Lung (tissue), 12 donors: ENCODE data around the gene NBAS. TPM values are rescaled to one million over a fixed set of nuclear protein-coding genes. Genes with fewer than 3 reads are reported as not detected.
"Not testable (repeated sequence)": the region's sequence is repeated elsewhere in the genome, so short reads cannot be mapped to it uniquely, and the experiment has no call there.

Experiments used
- ATAC-seq: fragments of 200-7000 bp; cut with Tn5 transposase; one replicate; pipeline ENCODE4 v1.9.1; 2020; ENCODE audit warnings: moderate number of reproducible peaks; ENCODE audit not compliant: insufficient read depth, low FRiP score
- DNase-seq, 3 donors: peaks; one replicate each; pipeline ENCODE4 v3.0.0-alpha.2; 2013 to 2017
- H3K27ac ChIP-seq, 2 donors: one replicate each; pipeline ENCODE4 v1.5.1; 2013; ENCODE audit warnings: mild to moderate bottlenecking in 2 of 2, moderate library complexity in 2 of 2, control low read depth in 1 of 2, inconsistent platforms in 1 of 2, low read depth in 1 of 2, low read length in 1 of 2
- H3K27me3 ChIP-seq, 3 donors: one replicate each; pipeline ENCODE4 v1.5.1; 2013; ENCODE audit warnings: low read length in 2 of 3; ENCODE audit not compliant: control insufficient read depth in 3 of 3, insufficient read depth in 3 of 3
- H3K36me3 ChIP-seq, 4 donors: one replicate each; pipeline ENCODE4 v1.5.1; 2013; ENCODE audit warnings: low read length in 4 of 4, mild to moderate bottlenecking in 1 of 4, moderate library complexity in 1 of 4; ENCODE audit not compliant: control insufficient read depth in 4 of 4, insufficient read depth in 4 of 4
- H3K4me1 ChIP-seq, 5 donors: one replicate each; pipeline ENCODE4 v1.5.1; 2013; ENCODE audit warnings: low read length in 5 of 5, mild to moderate bottlenecking in 2 of 5, moderate library complexity in 1 of 5; ENCODE audit not compliant: control insufficient read depth in 5 of 5, insufficient read depth in 5 of 5
- H3K4me3 ChIP-seq: one replicate; pipeline ENCODE4 v1.5.1; 2013; ENCODE audit warnings: mild to moderate bottlenecking, control low read depth, moderate library complexity
- H3K9ac ChIP-seq, 2 donors: one replicate each; pipeline ENCODE4 v1.5.1; 2013; ENCODE audit warnings: low read length in 2 of 2, control low read depth in 1 of 2; ENCODE audit not compliant: insufficient read depth in 1 of 2
- H3K9me3 ChIP-seq, 4 donors: one replicate each; pipeline ENCODE4 v1.5.1; 2013; ENCODE audit warnings: low read length in 3 of 4, mild to moderate bottlenecking in 1 of 4, moderate library complexity in 1 of 4; ENCODE audit not compliant: control insufficient read depth in 4 of 4, insufficient read depth in 3 of 4
- WGBS, 2 donors: extraction: QIAGEN DNeasy Blood & Tissue Kit; methylation state at CpG; one replicate each; pipeline ENCODE4 v1.1.7; 2013; 5-methylcytosine and 5-hydroxymethylcytosine counted together
- polyA plus RNA-seq, 2 donors: library from polyadenylated mRNA; stranded (reverse); fragments of 200-250 nt; gene quantifications; one replicate each; pipeline ENCODE4 v1.2.1, GENCODE V29; 2013
- total RNA-seq, 2 donors: library from RNA; depleted of rRNA in 1 of 2; stranded (reverse); fragments of >200 nt in 1 of 2; gene quantifications; one replicate each; pipeline ENCODE4 v1.2.1, GENCODE V29; 2014 to 2021
- TF ChIP-seq, protein P1 (sequence below): IDR thresholded peaks from 2 replicates; pipeline ENCODE4 v1.5.1; 2012; ENCODE audit warnings: mild to moderate bottlenecking; ENCODE audit errors: control extremely low read depth, extremely low read depth
- donor health status: control.
- donor health status: control.
- donor health status: Bipolar disorder and iron deficiency.
- donor health status: healthy.
- donor health status: DM: yes; HTN: yes; CAD: no.

NBAS gene
- total and polyA plus RNA-seq, 4 donors = 15.6 to 61.3 (median 35.4) TPM

GRCh38 chr2:15325296-15325695 lies 235.8 kb downstream of the NBAS start:
- WGBS, 2 donors = 84 to 95% methylated on average over 1 of the region's 1 CpG
- Histone ChIP-seq H3K4me3 (no peak overlapping the region), H3K9me3 (peaks cover 0 to 2% (median 0%) of the 10 kb centered on the region in 4 donors), H3K36me3 (peaks cover 7 to 22% (median 14%) of the 10 kb centered on the region in 4 donors), H3K27ac (no peak overlapping the region), H3K4me1 (no peaks in the 10 kb centered on the region), H3K9ac (no peak overlapping the region), H3K27me3 (no peaks in the 10 kb centered on the region)
- TF ChIP-seq, protein P1, sequence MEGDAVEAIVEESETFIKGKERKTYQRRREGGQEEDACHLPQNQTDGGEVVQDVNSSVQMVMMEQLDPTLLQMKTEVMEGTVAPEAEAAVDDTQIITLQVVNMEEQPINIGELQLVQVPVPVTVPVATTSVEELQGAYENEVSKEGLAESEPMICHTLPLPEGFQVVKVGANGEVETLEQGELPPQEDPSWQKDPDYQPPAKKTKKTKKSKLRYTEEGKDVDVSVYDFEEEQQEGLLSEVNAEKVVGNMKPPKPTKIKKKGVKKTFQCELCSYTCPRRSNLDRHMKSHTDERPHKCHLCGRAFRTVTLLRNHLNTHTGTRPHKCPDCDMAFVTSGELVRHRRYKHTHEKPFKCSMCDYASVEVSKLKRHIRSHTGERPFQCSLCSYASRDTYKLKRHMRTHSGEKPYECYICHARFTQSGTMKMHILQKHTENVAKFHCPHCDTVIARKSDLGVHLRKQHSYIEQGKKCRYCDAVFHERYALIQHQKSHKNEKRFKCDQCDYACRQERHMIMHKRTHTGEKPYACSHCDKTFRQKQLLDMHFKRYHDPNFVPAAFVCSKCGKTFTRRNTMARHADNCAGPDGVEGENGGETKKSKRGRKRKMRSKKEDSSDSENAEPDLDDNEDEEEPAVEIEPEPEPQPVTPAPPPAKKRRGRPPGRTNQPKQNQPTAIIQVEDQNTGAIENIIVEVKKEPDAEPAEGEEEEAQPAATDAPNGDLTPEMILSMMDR = no peak
- no peak for ATAC-seq
- no peak for DNase-seq

- ATAC-seq (no peak), DNase-seq (no peak)
- 95 to 100% methylated on average over 1 of the region's 1 CpG for WGBS, 2 donors
- H3K4me3 ChIP-seq = no peak overlapping the region
- H3K27ac ChIP-seq = no peak overlapping the region
- H3K4me1 ChIP-seq = no peaks in the 10 kb centered on the region
- peaks cover 0 to 2% (median under 1%) of the 10 kb centered on the region in 4 donors for H3K9me3 ChIP-seq
- no peaks in the 10 kb centered on the region for H3K27me3 ChIP-seq
- H3K9ac ChIP-seq = no peak overlapping the region
- TF ChIP-seq, protein P1 = no peak
- H3K36me3 ChIP-seq = peaks cover under 1 to 10% (median 4%) of the 10 kb centered on the region in 4 donors
Observed at GRCh38 chr2:15323227-15323626, 237.9 kb downstream of the NBAS start.

DNA sequence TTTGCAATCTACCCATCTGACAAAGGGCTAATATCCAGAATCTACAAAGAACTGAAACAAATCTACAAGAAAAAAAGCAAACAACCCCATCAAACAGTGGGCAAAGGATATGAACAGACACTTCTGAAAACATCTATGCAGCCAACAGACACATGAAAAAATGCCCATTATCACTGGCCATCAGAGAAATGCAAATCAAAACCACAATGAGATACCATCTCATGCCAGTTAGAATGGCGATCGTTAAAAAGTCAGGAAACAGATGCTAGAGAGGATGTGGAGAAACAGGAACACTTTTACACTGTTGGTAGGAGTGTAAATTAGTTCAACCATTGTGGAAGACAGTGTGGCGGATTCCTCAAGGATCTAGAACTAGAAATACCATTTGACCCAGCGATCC lies 239.7 kb downstream of the NBAS start:
- H3K27me3 ChIP-seq, H3K27ac ChIP-seq, DNase-seq, ATAC-seq, H3K4me1 ChIP-seq, H3K4me3 ChIP-seq, H3K9ac ChIP-seq, H3K9me3 ChIP-seq: not testable (repeated sequence)
- 50 to 76% methylated on average over 4 of the region's 4 CpGs for WGBS, 2 donors
- peaks cover 0 to 10% (median 5%) of the 10 kb centered on the region in 4 donors for H3K36me3 ChIP-seq

DNA sequence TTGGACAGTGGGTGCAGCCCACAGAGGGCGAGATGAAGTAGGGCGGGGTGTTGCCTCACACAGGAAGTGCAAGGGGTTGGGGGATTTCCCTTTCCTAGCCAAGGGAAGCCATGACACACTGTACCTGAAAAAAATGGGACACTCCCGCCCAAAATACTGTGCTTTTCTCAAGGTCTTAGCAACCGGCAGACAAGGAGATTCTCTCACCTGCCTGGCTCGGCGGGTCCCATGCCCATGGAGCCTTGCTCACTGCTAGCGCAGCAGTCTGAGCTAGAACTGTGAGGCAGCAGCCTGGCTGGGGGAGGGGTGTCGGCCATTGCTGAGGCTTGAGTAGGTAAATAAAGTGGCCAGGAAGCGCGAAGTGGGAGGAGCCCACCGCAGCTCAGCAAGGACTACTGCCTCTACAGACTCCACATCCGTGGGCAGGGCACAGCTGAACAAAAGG lies 244.7 kb downstream of the NBAS start:
- H3K4me3 ChIP-seq = no peak overlapping the region
- H3K27me3 ChIP-seq = no peaks in the 10 kb centered on the region
- H3K36me3 ChIP-seq = peaks cover 0 to 6% (median 3%) of the 10 kb centered on the region in 4 donors
- DNase-seq (no peak), ATAC-seq (no peak)
- H3K9me3 ChIP-seq = peaks cover 0 to 2% (median 0%) of the 10 kb centered on the region in 4 donors
- 86 to 88% methylated on average over 12 of the region's 12 CpGs for WGBS, 2 donors
- H3K9ac ChIP-seq = no peak overlapping the region
- H3K4me1 ChIP-seq = peaks cover 0 to 4% (median 0%) of the 10 kb centered on the region in 5 donors
- TF ChIP-seq, protein P1 = no peak
- H3K27ac ChIP-seq = no peak overlapping the region
